H9 (cell line): ENCODE results near the gene GYG2. TPM values are rescaled to one million over a fixed set of nuclear protein-coding genes. Genes with fewer than 3 reads are reported as not detected.

Experiments
- DNase-seq: peaks from one replicate; pipeline ENCODE4 v3.0.0-alpha.2; 2017
- H2AFZ ChIP-seq: one replicate; pipeline ENCODE4 v1.6.1; 2013; ENCODE audit warnings: mild to moderate bottlenecking, low read length, control low read depth, moderate library complexity
- H2AK5ac ChIP-seq: 2 replicates; pipeline ENCODE4 v1.6.1; 2013; ENCODE audit warnings: low read length, control low read depth, mixed read lengths; ENCODE audit not compliant: insufficient read length
- H2BK120ac ChIP-seq: one replicate; pipeline ENCODE4 v1.6.1; 2013; ENCODE audit warnings: low read depth, mild to moderate bottlenecking, low read length, control low read depth, inconsistent platforms; ENCODE audit not compliant: poor library complexity, severe bottlenecking
- H2BK12ac ChIP-seq: 2 replicates; pipeline ENCODE4 v1.6.1; 2013; ENCODE audit warnings: low read length, control low read depth, mixed read lengths, low read depth; ENCODE audit not compliant: insufficient read length
- H2BK15ac ChIP-seq: 2 replicates; pipeline ENCODE4 v1.6.1; 2013; ENCODE audit warnings: low read depth, low read length, control low read depth
- H2BK20ac ChIP-seq: one replicate; pipeline ENCODE4 v1.6.1; 2013; ENCODE audit warnings: low read depth, mild to moderate bottlenecking, low read length, control low read depth, inconsistent platforms; ENCODE audit not compliant: poor library complexity, severe bottlenecking
- H2BK5ac ChIP-seq: 2 replicates; pipeline ENCODE4 v1.6.1; 2013; ENCODE audit warnings: low read length, control low read depth, mixed read lengths; ENCODE audit not compliant: insufficient read length
- H3K14ac ChIP-seq: 2 replicates; pipeline ENCODE4 v1.6.1; 2013; ENCODE audit warnings: low read length, control low read depth; ENCODE audit not compliant: insufficient read depth
- H3K18ac ChIP-seq: 2 replicates; pipeline ENCODE4 v1.6.1; 2013; ENCODE audit warnings: low read depth, mild to moderate bottlenecking, mixed read lengths, low read length, control low read depth; ENCODE audit not compliant: insufficient read length
- H3K23ac ChIP-seq: 2 replicates; pipeline ENCODE4 v1.6.1; 2013; ENCODE audit warnings: low read length, control low read depth, mixed read lengths, low read depth; ENCODE audit not compliant: insufficient read length
- H3K23me2 ChIP-seq: 2 replicates; pipeline ENCODE4 v1.6.1; 2013; ENCODE audit warnings: low read depth, mild to moderate bottlenecking, mixed read lengths, low read length, control low read depth; ENCODE audit not compliant: insufficient read length, poor library complexity, severe bottlenecking
- H3K27ac ChIP-seq: 2 replicates; pipeline ENCODE4 v1.5.1; 2013; ENCODE audit warnings: low read length, control low read depth, mixed read lengths, low read depth; ENCODE audit not compliant: insufficient read length
- H3K27me3 ChIP-seq: 2 replicates; pipeline ENCODE4 v1.6.1; 2013; ENCODE audit warnings: low read length, control low read depth, inconsistent platforms; ENCODE audit not compliant: insufficient read depth
- H3K4ac ChIP-seq: 2 replicates; pipeline ENCODE4 v1.6.1; 2013; ENCODE audit warnings: low read depth, mild to moderate bottlenecking, control low read depth, inconsistent platforms, low read length, moderate library complexity
- H3K4me1 ChIP-seq: 2 replicates; pipeline ENCODE4 v1.6.1; 2013; ENCODE audit warnings: low read length, control low read depth, inconsistent platforms; ENCODE audit not compliant: insufficient read depth
- H3K4me2 ChIP-seq: 2 replicates; pipeline ENCODE4 v1.6.1; 2013; ENCODE audit warnings: low read length, control low read depth, mixed read lengths; ENCODE audit not compliant: insufficient read length, insufficient read depth
- H3K56ac ChIP-seq: 2 replicates; pipeline ENCODE4 v1.6.1; 2013; ENCODE audit warnings: low read depth, mild to moderate bottlenecking, mixed read lengths, low read length, control low read depth; ENCODE audit not compliant: insufficient read length
- H3K79me1 ChIP-seq: 2 replicates; pipeline ENCODE4 v1.6.1; 2013; ENCODE audit warnings: low read depth, mild to moderate bottlenecking, moderate library complexity, low read length, control low read depth, inconsistent platforms; ENCODE audit not compliant: insufficient read depth, poor library complexity, severe bottlenecking
- H3K79me2 ChIP-seq: 2 replicates; pipeline ENCODE4 v1.6.1; 2013; ENCODE audit warnings: low read length, control low read depth, inconsistent platforms; ENCODE audit not compliant: insufficient read depth
- H3K9ac ChIP-seq: 2 replicates; pipeline ENCODE4 v1.6.1; 2013; ENCODE audit warnings: low read length, control low read depth, mixed read lengths; ENCODE audit not compliant: insufficient read length; ENCODE audit errors: extremely low read depth
- H3K9me3 ChIP-seq: one replicate; pipeline ENCODE4 v1.6.1; 2013; ENCODE audit warnings: low read depth, low read length, inconsistent platforms; ENCODE audit not compliant: control insufficient read depth
- H3T11ph ChIP-seq: one replicate; pipeline ENCODE4 v1.6.1; 2013; ENCODE audit warnings: mild to moderate bottlenecking, low read length, control low read depth, inconsistent platforms
- H4K20me1 ChIP-seq: one replicate; pipeline ENCODE4 v1.6.1; 2013; ENCODE audit not compliant: control insufficient read depth, insufficient read length, insufficient read depth
- H4K5ac ChIP-seq: 2 replicates; pipeline ENCODE4 v1.6.1; 2013; ENCODE audit warnings: low read depth, mild to moderate bottlenecking, mixed read lengths, low read length, control low read depth; ENCODE audit not compliant: insufficient read length
- H4K8ac ChIP-seq: replicated peaks from 2 replicates; pipeline ENCODE4 v1.6.1; 2013; ENCODE audit warnings: low read length, control low read depth, mixed read lengths, low read depth; ENCODE audit not compliant: insufficient read length
- H4K91ac ChIP-seq: 2 replicates; pipeline ENCODE4 v1.6.1; 2013; ENCODE audit warnings: low read depth, mild to moderate bottlenecking, moderate library complexity, mixed read lengths, low read length, control low read depth; ENCODE audit not compliant: insufficient read length
- H3K27ac Mint-ChIP-seq, 3 experiments: 2 replicates in 2 of 3; 3 replicates in 1 of 3; pipeline ENCODE4 v1.8.0; 2020 to 2021; ENCODE audit warnings: mixed read lengths in 3 of 3, mild to moderate bottlenecking in 1 of 3, moderate library complexity in 1 of 3
- H3K27me3 Mint-ChIP-seq: 2 replicates; pipeline ENCODE4 v1.8.0; 2021; ENCODE audit warnings: low read depth, mild to moderate bottlenecking, moderate library complexity, mixed read lengths
- H3K36me3 Mint-ChIP-seq, 3 experiments: 2 replicates in 2 of 3; 3 replicates in 1 of 3; pipeline ENCODE4 v1.8.0; 2020 to 2021; ENCODE audit warnings: low read depth in 3 of 3, mixed read lengths in 3 of 3; ENCODE audit not compliant: insufficient read depth in 1 of 3
- H3K4me1 Mint-ChIP-seq, 2 experiments: 2 replicates each; pipeline ENCODE4 v1.8.0; 2020; ENCODE audit warnings: mixed read lengths in 2 of 2
- H3K4me3 Mint-ChIP-seq, 2 experiments: 2 replicates in 1 of 2; 3 replicates in 1 of 2; pipeline ENCODE4 v1.8.0; 2020 to 2021; ENCODE audit warnings: mild to moderate bottlenecking in 2 of 2, mixed read lengths in 2 of 2, moderate library complexity in 1 of 2
- H3K9me3 Mint-ChIP-seq, 2 experiments: 2 replicates in 1 of 2; 3 replicates in 1 of 2; pipeline ENCODE4 v1.8.0; 2020; ENCODE audit warnings: mild to moderate bottlenecking in 2 of 2, mixed read lengths in 2 of 2, moderate library complexity in 1 of 2
- CTCF ChIP-seq: fragments of 200-600 bp; sonication (generic); conservative IDR thresholded peaks from 3 replicates; pipeline ENCODE4 v1.8.0; 2021; ENCODE audit warnings: antibody characterized with exemption, mild to moderate bottlenecking
- WGBS: extraction: QIAGEN DNeasy Blood & Tissue Kit; methylation state at CpG from one replicate; pipeline ENCODE4 v1.1.7; 2013; ENCODE audit warnings: missing lambda C conversion rate, low lambda C conversion rate, mixed read lengths; ENCODE audit not compliant: insufficient read length; ENCODE audit errors: extremely low coverage; 5-methylcytosine and 5-hydroxymethylcytosine counted together
- total RNA-seq: library from RNA; stranded (reverse); gene quantifications from 2 replicates; pipeline ENCODE4 v1.2.1, GENCODE V29; 2021

The GYG2 gene
- total RNA-seq, 1 experiment from 2014 or later, result 95.9 TPM

DNA sequence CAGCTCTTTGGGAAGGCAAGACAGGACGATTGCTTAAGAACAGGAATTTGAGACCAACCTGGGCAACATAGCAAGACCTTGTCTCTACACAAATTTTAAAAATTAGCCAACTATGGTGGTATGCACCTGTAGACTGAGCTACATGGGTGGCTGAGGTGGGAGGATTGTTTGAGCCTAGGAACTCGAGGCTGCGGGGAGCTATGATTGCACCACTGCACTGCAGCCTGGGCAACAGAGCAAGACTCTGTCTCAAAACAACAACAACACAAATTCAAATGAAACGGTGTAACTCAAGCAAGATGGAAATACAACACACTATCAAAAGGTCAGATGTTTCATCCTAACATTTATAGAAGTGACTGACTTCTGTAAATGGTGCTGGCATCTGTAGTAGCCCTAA, 39.8 kb upstream of the GYG2 start:
- no peak overlapping the region for H3K18ac ChIP-seq
- no peak overlapping the region for H4K5ac ChIP-seq
- H4K20me1 ChIP-seq, result no peaks in the 10 kb centered on the region
- H3K79me1 ChIP-seq, result no peaks in the 10 kb centered on the region
- no peak overlapping the region for H3K9ac ChIP-seq
- H3K9me3 ChIP-seq, result no peaks in the 10 kb centered on the region
- no peak overlapping the region for H2AK5ac ChIP-seq
- no peak for DNase-seq
- no peak overlapping the region for H3K23ac ChIP-seq
- peaks cover 0 to 2% (median 0%) of the 10 kb centered on the region in 3 experiments; a peak in 1 of 7 replicates for H3K36me3 Mint-ChIP-seq
- WGBS, result no CpG with 5 or more reads among the region's 4 CpGs
- no peaks in the 10 kb centered on the region; a peak in 1 of 5 replicates for H3K9me3 Mint-ChIP-seq
- H3K27me3 Mint-ChIP-seq, result no peaks in the 10 kb centered on the region; the same call in 1 of the 2 replicates
- H2BK5ac ChIP-seq, result no peak overlapping the region
- H3K4me1 ChIP-seq, result peaks cover 8% of the 10 kb centered on the region
- H4K91ac ChIP-seq, result no peak overlapping the region
- no peak for TF ChIP-seq CTCF
- no peak overlapping the region for H3K27ac Mint-ChIP-seq
- H3K14ac ChIP-seq, result no peak overlapping the region
- H3K27me3 ChIP-seq, result no peaks in the 10 kb centered on the region
- H2BK120ac ChIP-seq, result no peak overlapping the region
- H3K4ac ChIP-seq, result no peak overlapping the region
- H3K56ac ChIP-seq, result no peak overlapping the region
- H2BK20ac ChIP-seq, result no peak overlapping the region
- H3K4me2 ChIP-seq, result no peak overlapping the region
- H2BK12ac ChIP-seq, result no peak overlapping the region
- H2BK15ac ChIP-seq, result no peak overlapping the region
- no peak overlapping the region for H3K4me3 Mint-ChIP-seq
- H2AFZ ChIP-seq, result no peak overlapping the region
- H3K4me1 Mint-ChIP-seq, result peaks cover 42 to 45% of the 10 kb centered on the region in 2 experiments
- no peaks in the 10 kb centered on the region for H3K23me2 ChIP-seq
- no peak overlapping the region for H4K8ac ChIP-seq
- no peak overlapping the region for H3T11ph ChIP-seq
- no peaks in the 10 kb centered on the region for H3K79me2 ChIP-seq
- no peak overlapping the region for H3K27ac ChIP-seq
